ENCODE measurements around the gene SGCD.

SGCD gene

DNA sequence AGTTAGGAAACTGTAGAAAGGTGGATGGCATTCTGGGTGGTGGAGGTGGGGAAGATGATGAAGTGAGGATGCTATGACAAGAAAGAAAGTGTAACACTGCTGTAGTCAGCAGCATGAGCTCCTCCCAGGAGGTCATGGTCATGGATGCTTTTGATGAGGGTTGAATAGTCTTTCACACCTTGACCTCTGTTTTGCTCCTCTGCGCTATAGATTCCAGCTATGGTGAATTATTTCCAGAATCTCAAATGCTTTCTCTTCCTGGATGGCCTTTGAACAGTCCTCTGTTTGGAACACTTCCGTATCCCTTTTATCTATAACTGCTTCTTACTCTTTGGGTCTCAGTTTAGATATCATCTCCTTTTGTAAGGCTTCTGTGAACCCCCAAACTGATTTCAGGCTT lies 357.3 kb downstream of the SGCD start:
- no peak overlapping the region for H3K9ac ChIP-seq (ENCODE audit: low read length)
- no peaks in the 10 kb centered on the region for H3K4me1 ChIP-seq (ENCODE audit: control insufficient read depth, insufficient read depth, low read length)
- no peaks in the 10 kb centered on the region for H3K27me3 ChIP-seq (ENCODE audit: control insufficient read depth, insufficient read depth, low read length)
- no peaks in the 10 kb centered on the region for H3K36me3 ChIP-seq (ENCODE audit: control insufficient read depth, insufficient read depth, low read length)
- no peak overlapping the region for H3K4me3 ChIP-seq (ENCODE audit: low read length)
- no peak overlapping the region for H3K27ac ChIP-seq (ENCODE audit: low read depth, low read length)

DNA sequence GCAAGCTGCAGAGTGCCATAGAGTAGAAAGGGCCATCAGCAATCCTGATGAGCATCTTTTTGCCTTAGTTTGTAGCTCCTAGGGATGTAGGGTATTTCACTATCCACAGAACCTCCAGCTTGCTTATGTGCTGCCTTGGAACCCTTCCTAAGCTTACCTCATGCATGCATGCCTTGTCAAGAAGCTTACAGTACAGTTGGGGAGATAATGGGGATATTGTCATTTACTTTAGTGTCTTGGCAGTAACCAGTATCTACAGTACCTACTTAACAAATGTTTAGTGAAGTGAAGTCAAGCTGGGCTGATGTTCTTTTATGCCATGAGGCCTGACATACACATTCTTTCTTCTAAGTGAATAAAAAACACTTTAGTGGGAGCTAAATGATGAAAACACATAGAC lies 358.5 kb downstream of the SGCD start:
- Histone ChIP-seq H3K4me3 (ENCODE audit: low read length) (no peak overlapping the region), H3K36me3 (ENCODE audit: control insufficient read depth, insufficient read depth, low read length) (no peaks in the 10 kb centered on the region), H3K9ac (ENCODE audit: low read length) (no peak overlapping the region), H3K4me1 (ENCODE audit: control insufficient read depth, insufficient read depth, low read length) (no peaks in the 10 kb centered on the region), H3K27me3 (ENCODE audit: control insufficient read depth, insufficient read depth, low read length) (no peaks in the 10 kb centered on the region), H3K27ac (ENCODE audit: low read depth, low read length) (no peak overlapping the region)

DNA sequence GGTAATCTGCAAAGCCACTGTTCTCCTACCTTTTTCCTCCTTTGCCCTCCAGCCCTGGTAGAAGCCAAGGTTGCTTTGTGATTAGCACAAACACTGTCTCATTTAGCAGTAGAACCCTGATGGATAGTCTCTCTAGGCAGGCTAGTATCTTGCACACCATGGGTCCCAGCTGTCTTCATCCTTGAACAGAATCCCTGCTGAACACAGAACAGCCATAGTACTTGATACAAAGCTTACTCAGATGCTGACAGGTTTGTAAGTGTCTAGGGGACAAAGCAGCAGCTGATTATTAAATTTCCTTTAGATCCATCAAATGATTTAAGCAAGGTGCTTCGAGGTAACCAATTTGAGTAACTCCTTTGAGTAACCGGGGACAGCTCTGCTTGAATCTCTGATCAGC lies 359.4 kb downstream of the SGCD start:
- no peaks in the 10 kb centered on the region for H3K27me3 ChIP-seq (ENCODE audit: control insufficient read depth, insufficient read depth, low read length)
- no peak overlapping the region for H3K27ac ChIP-seq (ENCODE audit: low read depth, low read length)
- no peaks in the 10 kb centered on the region for H3K36me3 ChIP-seq (ENCODE audit: control insufficient read depth, insufficient read depth, low read length)
- no peaks in the 10 kb centered on the region for H3K4me1 ChIP-seq (ENCODE audit: control insufficient read depth, insufficient read depth, low read length)
- H3K4me3 ChIP-seq (ENCODE audit: low read length), result no peak overlapping the region
- no peak overlapping the region for H3K9ac ChIP-seq (ENCODE audit: low read length)

DNA sequence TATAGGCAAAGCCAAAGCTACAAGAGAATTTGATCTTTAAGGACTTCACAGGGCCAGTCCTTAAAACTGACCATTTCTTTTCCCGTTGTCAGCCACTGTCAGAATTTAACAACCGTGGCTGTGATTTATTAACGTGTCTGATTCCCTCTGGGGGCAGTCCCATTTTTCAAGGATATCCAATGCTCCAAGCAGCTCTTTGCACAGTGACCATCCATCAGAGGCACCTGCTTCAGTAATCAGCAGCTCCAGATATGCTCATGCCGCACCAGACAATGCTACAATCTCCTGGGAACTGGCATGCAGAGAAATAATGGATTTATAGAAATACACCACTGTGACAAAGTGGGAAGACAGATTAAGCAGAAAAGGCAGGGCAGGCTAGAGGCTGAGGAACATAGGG lies 359.8 kb downstream of the SGCD start:
- no peaks in the 10 kb centered on the region for H3K36me3 ChIP-seq (ENCODE audit: control insufficient read depth, insufficient read depth, low read length)
- H3K27ac ChIP-seq (ENCODE audit: low read depth, low read length), result no peak overlapping the region
- no peaks in the 10 kb centered on the region for H3K4me1 ChIP-seq (ENCODE audit: control insufficient read depth, insufficient read depth, low read length)
- H3K9ac ChIP-seq (ENCODE audit: low read length), result no peak overlapping the region
- H3K27me3 ChIP-seq (ENCODE audit: control insufficient read depth, insufficient read depth, low read length), result no peaks in the 10 kb centered on the region
- H3K4me3 ChIP-seq (ENCODE audit: low read length), result no peak overlapping the region

DNA sequence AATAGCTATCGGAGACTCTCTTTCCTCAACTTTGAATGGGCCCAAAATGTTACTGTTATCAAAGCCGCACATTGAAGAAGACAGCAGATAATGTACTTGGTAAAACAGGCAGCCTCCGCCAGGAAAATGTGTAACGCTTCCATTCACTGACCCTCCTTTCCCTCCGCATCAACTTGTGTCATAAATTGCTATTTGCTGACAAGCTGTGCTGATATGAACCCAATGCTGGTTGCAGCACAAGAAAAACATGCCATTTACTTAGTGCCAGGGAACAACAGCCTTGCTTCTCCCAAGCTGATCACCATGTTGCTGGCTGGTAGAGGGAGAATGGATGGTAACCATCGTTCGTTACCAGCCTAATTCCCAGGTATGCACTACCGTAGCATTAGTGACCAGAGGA lies 360.6 kb downstream of the SGCD start:
- Histone ChIP-seq H3K27ac (ENCODE audit: low read depth, low read length) (no peak overlapping the region), H3K36me3 (ENCODE audit: control insufficient read depth, insufficient read depth, low read length) (no peaks in the 10 kb centered on the region), H3K4me1 (ENCODE audit: control insufficient read depth, insufficient read depth, low read length) (no peaks in the 10 kb centered on the region), H3K4me3 (ENCODE audit: low read length) (no peak overlapping the region), H3K9ac (ENCODE audit: low read length) (no peak overlapping the region), H3K27me3 (ENCODE audit: control insufficient read depth, insufficient read depth, low read length) (no peaks in the 10 kb centered on the region)

DNA sequence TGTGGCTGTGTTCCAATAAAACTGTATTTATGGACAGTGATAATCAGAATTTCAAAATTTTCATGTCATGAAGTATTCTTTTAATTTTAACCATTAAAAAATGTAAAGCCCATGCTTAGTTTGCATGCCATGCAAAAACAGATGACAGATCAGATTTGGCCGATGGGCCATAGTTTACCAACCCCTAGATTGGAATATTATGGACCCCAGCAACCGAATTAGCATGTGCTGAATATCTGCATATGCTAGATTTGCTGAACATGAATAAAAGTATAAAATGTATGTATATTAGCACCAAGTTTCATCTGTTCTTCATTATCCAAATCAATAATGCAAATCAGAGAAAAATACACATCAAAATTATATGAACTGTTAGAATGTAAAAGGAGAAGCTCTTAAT lies 364.6 kb downstream of the SGCD start:
- no peak overlapping the region for H3K4me3 ChIP-seq (ENCODE audit: low read length)

DNA sequence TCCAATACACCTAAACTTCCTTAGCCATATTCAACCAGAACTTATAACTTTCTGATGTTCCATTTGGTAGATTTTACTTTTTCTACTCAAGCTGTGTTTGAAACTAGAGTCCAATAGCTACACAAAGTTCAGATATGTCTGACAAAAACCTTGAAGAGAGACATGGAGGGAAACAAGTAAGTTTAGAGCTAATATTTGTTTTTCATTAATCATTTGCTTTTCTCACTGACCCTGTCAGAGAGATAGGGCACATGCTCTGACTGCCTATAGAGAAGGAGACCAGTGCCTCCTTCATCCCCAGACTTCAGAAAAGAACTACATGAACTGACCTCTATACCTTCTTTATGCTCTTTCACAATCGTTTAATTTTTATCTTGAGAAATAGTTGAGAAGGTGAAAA lies 366.1 kb downstream of the SGCD start:
- Histone ChIP-seq H3K4me3 (ENCODE audit: low read length) (no peak overlapping the region), H3K4me1 (ENCODE audit: control insufficient read depth, insufficient read depth, low read length) (no peaks in the 10 kb centered on the region), H3K36me3 (ENCODE audit: control insufficient read depth, insufficient read depth, low read length) (no peaks in the 10 kb centered on the region), H3K27ac (ENCODE audit: low read depth, low read length) (no peak overlapping the region), H3K9ac (ENCODE audit: low read length) (no peak overlapping the region), H3K27me3 (ENCODE audit: control insufficient read depth, insufficient read depth, low read length) (no peaks in the 10 kb centered on the region)

More for the DNA sequence above, 364.6 kb downstream of the SGCD start:
- no peaks in the 10 kb centered on the region for H3K4me1 ChIP-seq (ENCODE audit: control insufficient read depth, insufficient read depth, low read length)
- no peaks in the 10 kb centered on the region for H3K36me3 ChIP-seq (ENCODE audit: control insufficient read depth, insufficient read depth, low read length)
- H3K27me3 ChIP-seq (ENCODE audit: control insufficient read depth, insufficient read depth, low read length), result no peaks in the 10 kb centered on the region
- H3K27ac ChIP-seq (ENCODE audit: low read depth, low read length), result no peak overlapping the region
- H3K9ac ChIP-seq (ENCODE audit: low read length), result no peak overlapping the region

DNA sequence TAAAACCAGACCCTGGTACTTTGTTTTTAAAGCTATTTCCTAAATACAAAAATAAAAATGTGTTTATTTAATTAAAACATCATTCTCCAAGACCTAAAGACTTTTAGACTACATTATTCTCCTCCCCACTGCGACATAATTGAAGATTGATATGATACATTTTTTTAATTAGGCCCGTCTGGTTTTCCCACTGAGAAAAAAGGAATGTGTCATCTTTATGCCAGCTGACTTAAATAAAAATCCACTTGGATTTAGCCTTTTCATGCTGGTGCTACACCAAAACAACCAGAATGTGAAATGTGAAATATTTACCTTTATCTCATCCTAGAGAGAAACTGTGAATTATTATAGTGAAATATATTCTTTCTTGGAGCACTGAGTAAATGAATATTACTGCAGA lies 367.6 kb downstream of the SGCD start:
- no peaks in the 10 kb centered on the region for H3K4me1 ChIP-seq (ENCODE audit: control insufficient read depth, insufficient read depth, low read length)

DNA sequence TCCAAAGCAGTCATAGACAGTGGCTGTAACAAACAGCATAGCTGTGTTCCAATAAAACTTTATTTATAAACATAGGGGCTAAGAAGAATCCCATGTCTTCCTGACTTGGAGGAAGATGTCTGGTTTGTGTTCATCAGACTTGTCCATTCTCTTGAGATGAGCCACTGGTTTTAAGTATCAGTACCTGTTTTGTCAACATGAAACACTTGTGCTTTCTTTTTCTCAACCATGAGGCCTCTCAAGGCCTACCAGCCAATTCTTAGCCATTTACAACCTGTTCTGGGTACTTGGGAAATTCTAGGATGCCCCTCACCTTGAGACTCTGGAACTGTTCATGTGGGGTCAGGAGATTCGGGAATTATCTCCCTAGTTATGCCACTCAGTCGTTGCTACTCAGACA lies 368.8 kb downstream of the SGCD start:
- H3K36me3 ChIP-seq (ENCODE audit: control insufficient read depth, insufficient read depth, low read length), result no peaks in the 10 kb centered on the region

More for the DNA sequence above, 367.6 kb downstream of the SGCD start:
- Histone ChIP-seq H3K27me3 (ENCODE audit: control insufficient read depth, insufficient read depth, low read length) (no peaks in the 10 kb centered on the region), H3K4me3 (ENCODE audit: low read length) (no peak overlapping the region), H3K36me3 (ENCODE audit: control insufficient read depth, insufficient read depth, low read length) (no peaks in the 10 kb centered on the region), H3K9ac (ENCODE audit: low read length) (no peak overlapping the region), H3K27ac (ENCODE audit: low read depth, low read length) (no peak overlapping the region)

DNA sequence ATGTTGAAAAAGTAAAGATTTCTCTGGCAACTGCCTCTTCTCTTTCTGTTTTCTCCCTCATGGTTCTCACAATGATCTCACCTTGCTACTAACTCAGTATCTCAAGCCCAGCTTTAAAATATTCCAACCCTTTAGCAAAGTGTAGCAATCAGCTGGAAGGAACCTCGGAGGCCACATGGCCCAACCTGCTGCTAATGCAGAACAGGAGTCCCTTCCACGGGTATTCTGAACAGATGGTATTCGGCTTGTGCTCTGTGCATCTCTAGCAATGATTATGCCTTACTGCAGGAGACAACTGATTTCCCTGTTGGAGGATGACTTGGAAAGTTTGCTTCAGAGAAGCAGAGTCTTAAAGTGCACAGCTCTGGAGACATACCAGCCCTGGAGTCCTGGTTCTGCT lies 371.4 kb downstream of the SGCD start:
- no peak overlapping the region for H3K9ac ChIP-seq (ENCODE audit: low read length)
- no peaks in the 10 kb centered on the region for H3K4me1 ChIP-seq (ENCODE audit: control insufficient read depth, insufficient read depth, low read length)
- no peak overlapping the region for H3K27ac ChIP-seq (ENCODE audit: low read depth, low read length)
- no peaks in the 10 kb centered on the region for H3K36me3 ChIP-seq (ENCODE audit: control insufficient read depth, insufficient read depth, low read length)
- no peaks in the 10 kb centered on the region for H3K27me3 ChIP-seq (ENCODE audit: control insufficient read depth, insufficient read depth, low read length)
- no peak overlapping the region for H3K4me3 ChIP-seq (ENCODE audit: low read length)

More for the DNA sequence above, 368.8 kb downstream of the SGCD start:
- Histone ChIP-seq H3K4me3 (ENCODE audit: low read length) (no peak overlapping the region), H3K27me3 (ENCODE audit: control insufficient read depth, insufficient read depth, low read length) (no peaks in the 10 kb centered on the region), H3K4me1 (ENCODE audit: control insufficient read depth, insufficient read depth, low read length) (no peaks in the 10 kb centered on the region), H3K9ac (ENCODE audit: low read length) (no peak overlapping the region), H3K27ac (ENCODE audit: low read depth, low read length) (no peak overlapping the region)

DNA sequence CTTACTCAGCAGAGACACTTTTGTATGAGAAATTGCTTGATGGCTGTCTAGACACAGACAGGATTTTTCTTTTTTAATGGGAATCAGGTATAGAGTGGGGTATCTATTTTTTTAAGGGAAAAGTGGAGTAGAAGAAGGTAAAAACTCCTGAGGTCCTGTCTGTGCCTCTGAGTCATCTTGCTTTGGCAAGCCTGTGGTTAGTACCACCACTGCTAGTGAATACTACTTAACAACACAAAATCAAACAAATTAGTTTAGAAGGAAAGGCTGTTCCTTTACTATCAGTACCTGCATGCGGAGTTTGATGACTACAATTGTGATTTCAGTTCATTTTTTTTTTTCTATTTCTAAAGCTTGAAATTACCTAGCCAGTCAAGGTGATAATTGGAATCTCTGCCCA lies 372.2 kb downstream of the SGCD start:
- Histone ChIP-seq H3K9ac (ENCODE audit: low read length) (no peak overlapping the region), H3K27me3 (ENCODE audit: control insufficient read depth, insufficient read depth, low read length) (no peaks in the 10 kb centered on the region), H3K27ac (ENCODE audit: low read depth, low read length) (no peak overlapping the region), H3K4me1 (ENCODE audit: control insufficient read depth, insufficient read depth, low read length) (no peaks in the 10 kb centered on the region), H3K4me3 (ENCODE audit: low read length) (no peak overlapping the region), H3K36me3 (ENCODE audit: control insufficient read depth, insufficient read depth, low read length) (no peaks in the 10 kb centered on the region)

DNA sequence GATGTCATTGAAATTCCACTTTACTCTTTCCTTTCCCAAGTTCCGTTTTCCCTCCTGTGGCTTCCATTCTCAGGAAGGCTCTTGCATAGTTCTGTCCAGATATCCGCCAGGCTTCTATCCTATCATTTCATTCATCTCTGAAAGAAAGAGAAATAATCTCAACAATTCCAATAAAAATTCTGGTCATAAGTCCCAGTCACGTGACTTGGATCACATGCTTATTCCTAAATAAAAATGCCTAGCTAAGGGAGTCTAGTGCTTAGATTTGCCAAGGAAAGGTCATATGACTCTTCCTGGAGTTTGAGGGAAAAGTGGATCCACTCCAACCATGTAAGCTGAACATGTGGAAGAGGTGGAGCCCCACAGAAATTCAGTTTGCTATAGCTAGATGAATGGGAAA lies 377.2 kb downstream of the SGCD start:
- H3K4me3 ChIP-seq (ENCODE audit: low read length), result no peak overlapping the region
- H3K36me3 ChIP-seq (ENCODE audit: control insufficient read depth, insufficient read depth, low read length), result no peaks in the 10 kb centered on the region
- H3K4me1 ChIP-seq (ENCODE audit: control insufficient read depth, insufficient read depth, low read length), result no peaks in the 10 kb centered on the region
- H3K27me3 ChIP-seq (ENCODE audit: control insufficient read depth, insufficient read depth, low read length), result no peaks in the 10 kb centered on the region
- H3K27ac ChIP-seq (ENCODE audit: low read depth, low read length), result no peak overlapping the region
- no peak overlapping the region for H3K9ac ChIP-seq (ENCODE audit: low read length)

DNA sequence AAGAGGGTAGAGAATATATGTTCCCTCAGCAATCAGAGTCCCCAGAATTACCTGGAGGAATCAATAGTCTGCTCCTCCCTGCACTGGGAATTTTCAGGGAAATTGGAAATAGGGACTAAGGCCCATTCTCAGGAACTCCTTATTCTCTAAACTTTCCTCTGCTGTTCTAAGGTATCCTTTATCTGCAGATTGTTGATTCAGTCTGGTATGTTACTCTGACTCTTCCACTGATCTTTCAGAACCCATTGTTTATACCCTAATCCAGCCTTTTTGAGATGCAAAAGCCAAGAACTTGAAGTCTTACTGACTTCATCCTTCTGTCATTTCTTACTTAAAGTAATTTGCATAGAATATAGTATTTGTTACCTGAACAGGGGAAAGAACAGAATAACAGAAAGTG lies 379.7 kb downstream of the SGCD start:
- Histone ChIP-seq H3K4me3 (ENCODE audit: low read length) (no peak overlapping the region), H3K27ac (ENCODE audit: low read depth, low read length) (no peak overlapping the region), H3K9ac (ENCODE audit: low read length) (no peak overlapping the region), H3K36me3 (ENCODE audit: control insufficient read depth, insufficient read depth, low read length) (no peaks in the 10 kb centered on the region), H3K4me1 (ENCODE audit: control insufficient read depth, insufficient read depth, low read length) (no peaks in the 10 kb centered on the region), H3K27me3 (ENCODE audit: control insufficient read depth, insufficient read depth, low read length) (no peaks in the 10 kb centered on the region)

DNA sequence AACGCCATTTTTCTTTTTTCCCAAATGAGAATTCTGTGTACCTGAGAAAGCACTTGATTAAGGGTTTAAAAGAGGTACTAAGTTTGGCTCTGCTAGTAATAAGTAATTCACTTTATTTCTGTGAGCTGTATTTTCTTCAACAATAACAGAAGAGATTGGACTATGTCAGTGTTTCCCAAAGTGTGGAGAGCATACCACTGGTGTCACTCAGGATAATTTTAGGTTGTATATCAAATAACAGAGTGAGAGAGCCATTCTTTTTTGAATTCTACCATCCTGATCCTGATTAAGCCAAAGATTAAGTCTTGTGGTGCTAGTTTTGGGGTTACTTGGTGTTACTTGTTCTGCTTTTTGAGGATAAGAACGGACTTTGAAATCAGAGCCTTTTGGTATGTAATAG lies 380.8 kb downstream of the SGCD start:
- no peak overlapping the region for H3K27ac ChIP-seq (ENCODE audit: low read depth, low read length)
- H3K4me3 ChIP-seq (ENCODE audit: low read length), result no peak overlapping the region
- H3K27me3 ChIP-seq (ENCODE audit: control insufficient read depth, insufficient read depth, low read length), result no peaks in the 10 kb centered on the region
- H3K9ac ChIP-seq (ENCODE audit: low read length), result no peak overlapping the region
- H3K36me3 ChIP-seq (ENCODE audit: control insufficient read depth, insufficient read depth, low read length), result no peaks in the 10 kb centered on the region
- H3K4me1 ChIP-seq (ENCODE audit: control insufficient read depth, insufficient read depth, low read length), result no peaks in the 10 kb centered on the region

Measured in rectal smooth muscle tissue (tissue), 1 donor.